Activated CD8-positive, alpha-beta memory T cell treated with anti-CD3 and anti-CD28 coated beads for 1 hour (primary cell): ENCODE data around the gene FAM222B.
"Not testable (repeated sequence)": the region's sequence is repeated elsewhere in the genome, so short reads cannot be mapped to it uniquely, and the experiment has no call there.

ENCODE experiments used
- DNase-seq, 2 donors: peaks; one replicate each; pipeline ENCODE4 v3.0.0-alpha.2; 2020; ENCODE audit warnings: low read depth in 1 of 2; ENCODE audit errors: extremely low read depth in 1 of 2

Gene FAM222B

GRCh38 chr17:28843816-28844148 lies 1.2 kb upstream of the FAM222B start:
- no peak for DNase-seq

- no peak for DNase-seq
Measured at GRCh38 chr17:28841901-28842281, 699 bp downstream of the FAM222B start.

GRCh38 chr17:28839221-28839620 lies 3.4 kb downstream of the FAM222B start:
- no peak for DNase-seq

DNA sequence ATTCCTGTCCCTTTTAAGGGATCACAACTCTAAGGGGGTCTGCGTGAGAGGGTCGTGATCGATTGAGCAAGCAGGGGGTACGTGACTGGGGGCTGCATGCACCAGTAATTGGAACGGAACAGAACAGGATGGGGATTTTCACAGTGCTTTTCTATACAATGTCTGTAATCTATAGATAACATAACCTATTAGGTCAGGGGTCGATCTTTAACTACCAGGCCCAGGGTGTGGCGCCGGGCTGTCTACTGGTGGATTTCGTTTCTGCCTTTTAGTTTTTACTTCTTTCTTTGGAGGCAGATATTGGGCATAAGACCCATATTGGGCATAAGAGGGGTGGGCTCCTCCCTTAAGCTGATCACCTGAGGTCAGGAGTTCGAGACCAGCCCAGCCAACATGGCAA lies 6.0 kb downstream of the FAM222B start:
- not testable (repeated sequence) for DNase-seq

GRCh38 chr17:28834420-28834819 lies 8.2 kb downstream of the FAM222B start:
- DNase-seq, result no peak

DNA sequence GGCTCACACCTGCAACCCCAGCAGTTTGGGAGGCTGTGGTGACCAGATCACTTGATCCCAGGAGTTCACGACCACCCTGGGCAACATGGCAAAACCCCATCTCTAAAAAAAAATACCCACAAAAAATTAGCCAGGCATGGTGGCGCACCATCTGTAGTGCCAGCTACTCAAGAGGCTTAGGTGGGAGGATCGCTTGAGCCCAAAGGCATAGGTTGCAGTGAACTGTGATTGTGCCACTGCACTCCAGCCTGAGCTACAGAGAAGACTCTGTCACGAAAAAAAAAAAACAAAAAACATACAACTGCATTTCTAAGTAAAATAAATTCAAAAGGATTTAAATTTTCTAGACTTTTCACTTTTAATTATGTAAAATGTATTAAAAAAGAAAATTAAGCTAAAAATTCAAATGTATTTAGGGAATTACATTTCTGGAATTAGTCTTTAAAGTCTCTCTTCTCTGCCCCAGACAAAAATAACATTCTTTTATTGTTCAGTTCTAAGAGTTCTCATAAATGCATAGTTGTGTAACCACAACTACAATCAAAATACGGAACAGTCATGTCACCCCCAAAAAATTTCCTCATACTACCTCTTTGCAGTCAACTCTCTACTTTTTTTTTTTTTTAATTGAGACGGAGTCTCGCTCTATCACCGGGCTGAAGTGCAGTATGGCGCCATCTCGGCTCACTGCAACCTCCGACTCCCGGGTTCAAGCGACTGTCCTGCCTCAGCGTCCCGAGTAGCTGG lies 14.1 kb downstream of the FAM222B start:
- no peak for DNase-seq

DNA sequence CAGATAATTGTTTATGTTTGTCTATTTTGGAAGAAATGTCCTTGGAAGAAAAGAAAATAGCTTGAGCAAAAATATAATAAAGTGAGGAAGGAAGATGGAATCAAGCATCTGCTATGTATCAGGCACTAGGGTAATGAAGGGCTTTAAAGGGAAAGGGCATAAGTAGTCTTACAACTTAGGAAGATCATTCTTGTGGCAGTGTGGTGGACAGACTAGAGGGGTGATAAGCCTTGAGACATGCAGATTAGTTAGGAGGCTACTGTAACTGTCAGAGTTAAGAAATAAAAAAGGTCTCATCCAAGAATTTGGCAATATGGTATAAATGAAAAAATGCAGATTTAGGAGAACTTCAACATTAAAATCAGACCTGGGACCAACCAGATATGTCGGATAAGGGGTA lies 14.9 kb downstream of the FAM222B start:
- DNase-seq, result no peak

GRCh38 chr17:28819582-28819981 lies 23.0 kb downstream of the FAM222B start:
- no peak for DNase-seq

GRCh38 chr17:28818819-28819221 lies 23.8 kb downstream of the FAM222B start:
- no peak for DNase-seq

GRCh38 chr17:28816540-28816939 lies 26.1 kb downstream of the FAM222B start:
- DNase-seq, result no peak

- DNase-seq, result no peak
Measured at GRCh38 chr17:28812748-28813377, 29.7 kb downstream of the FAM222B start.

DNA sequence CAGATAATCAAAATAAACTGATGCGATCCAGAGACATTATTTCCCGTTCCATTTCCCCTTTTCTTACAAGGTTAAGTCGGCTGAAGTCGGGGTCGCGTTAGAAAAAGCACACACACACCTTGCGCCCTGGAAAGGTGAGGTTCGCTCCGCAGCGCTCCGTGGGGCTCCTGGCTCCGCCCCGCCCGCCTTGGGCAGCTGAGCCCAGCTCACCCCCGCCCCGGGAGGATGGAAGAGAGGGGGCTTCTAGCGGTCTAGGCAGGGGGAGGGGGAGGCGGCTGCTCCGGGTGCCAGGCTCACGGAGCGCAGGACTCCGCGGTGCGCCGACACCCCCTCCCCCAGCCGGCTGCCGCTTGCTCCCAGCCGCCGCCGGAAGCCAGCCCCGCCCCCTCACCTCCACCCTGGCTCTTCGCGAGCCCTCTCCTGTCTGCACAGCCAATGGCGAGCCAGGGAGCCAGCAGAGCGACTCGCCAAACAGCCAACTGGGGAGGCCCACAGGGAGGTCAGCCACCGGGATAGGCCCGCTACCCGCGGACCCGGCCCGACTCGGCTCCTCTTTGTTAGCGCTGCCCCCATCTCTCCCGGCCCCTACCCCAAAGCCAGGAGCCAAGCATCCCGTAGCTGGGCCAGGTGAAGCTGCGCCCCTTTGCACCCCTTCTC lies 30.4 kb downstream of the FAM222B start:
- peak; percentile 88 to 92 for DNase-seq

GRCh38 chr17:28811651-28812090 lies 30.9 kb downstream of the FAM222B start:
- no peak for DNase-seq

DNA sequence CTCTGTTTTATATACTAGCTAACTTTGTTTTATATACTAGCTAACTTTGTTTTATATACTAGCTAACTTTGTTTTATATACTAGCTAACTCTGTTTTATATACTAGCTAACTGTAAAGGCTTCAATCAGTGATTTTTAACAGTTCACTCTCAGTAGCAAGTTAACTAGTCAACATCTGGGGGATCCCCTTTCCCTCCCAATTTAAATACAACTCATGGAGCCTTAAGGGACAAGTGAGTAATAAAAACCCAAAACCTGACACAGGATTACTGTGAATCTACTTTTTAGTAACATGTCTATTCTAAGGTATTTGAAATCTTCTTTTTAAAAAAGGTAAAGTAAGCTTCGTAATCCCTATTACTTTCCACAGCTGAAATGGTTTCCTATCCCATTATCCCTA lies 32.2 kb downstream of the FAM222B start:
- no peak for DNase-seq

GRCh38 chr17:28807925-28808634 lies 34.5 kb downstream of the FAM222B start:
- no peak for DNase-seq

GRCh38 chr17:28796062-28796461 lies 46.5 kb downstream of the FAM222B start:
- no peak for DNase-seq

GRCh38 chr17:28794846-28795441 lies 47.6 kb downstream of the FAM222B start:
- DNase-seq, result not testable (repeated sequence)

- no peak for DNase-seq
Measured at GRCh38 chr17:28792877-28793661, 49.5 kb downstream of the FAM222B start.

GRCh38 chr17:28788100-28788499 lies 54.5 kb downstream of the FAM222B start:
- DNase-seq, result no peak

GRCh38 chr17:28783161-28783560 lies 59.4 kb downstream of the FAM222B start:
- DNase-seq, result no peak
